HG03196 (cell line): ENCODE data around the gene PCDHGA12.
A peak's percentile ranks its signal among the peaks of the same experiment; 100 is the strongest.
"Not testable (repeated sequence)": the region's sequence is repeated elsewhere in the genome, so short reads cannot be mapped to it uniquely, and the experiment has no call there.

Experiments used
- ATAC-seq: cut with Tn5 transposase; IDR thresholded peaks from one replicate; pipeline ENCODE4 v1.9.1; 2021; ENCODE audit not compliant: unreplicated experiment

Gene PCDHGA12

GRCh38 chr5:141407790-141408505 lies 22.4 kb upstream of the PCDHGA12 start, which contains the start of gene PCDHGB6:
PCDHGB6 (plus strand) TSS chr5:141408021; CDS start chr5:141408203, 182 bp downstream.
- ATAC-seq: not testable (repeated sequence)

GRCh38 chr5:141409598-141410306 lies 20.6 kb upstream of the PCDHGA12 start:
- ATAC-seq: no peak

GRCh38 chr5:141411575-141411974 lies 18.7 kb upstream of the PCDHGA12 start:
- ATAC-seq: no peak

- ATAC-seq: peak; percentile 63
These were observed 17.3 kb upstream of the PCDHGA12 start, which contains the start of gene PCDHGA10 for GRCh38 chr5:141412854-141413539. PCDHGA10 (plus strand) TSS chr5:141412987; CDS start chr5:141413176, 189 bp downstream.

GRCh38 chr5:141413540-141414069 lies 16.7 kb upstream of the PCDHGA12 start:
- no peak for ATAC-seq

- ATAC-seq: not testable (repeated sequence)
These were observed 15.6 kb upstream of the PCDHGA12 start for GRCh38 chr5:141414548-141415274.

GRCh38 chr5:141415275-141415618 lies 15.1 kb upstream of the PCDHGA12 start:
- ATAC-seq: not testable (repeated sequence)

- ATAC-seq: peak; percentile 77
These were observed 12.7 kb upstream of the PCDHGA12 start, which contains the start of gene PCDHGB7 for GRCh38 chr5:141417494-141418172. PCDHGB7 (plus strand) TSS chr5:141417677; CDS start chr5:141417860, 183 bp downstream.

GRCh38 chr5:141419074-141419880 lies 11.0 kb upstream of the PCDHGA12 start:
- ATAC-seq: no peak

- ATAC-seq: no peak
These were observed 9.3 kb upstream of the PCDHGA12 start, which contains the start of gene PCDHGA11 for GRCh38 chr5:141420855-141421488. PCDHGA11 (plus strand) TSS chr5:141421051; CDS start chr5:141421228, 177 bp downstream.

- ATAC-seq: no peak
These were observed 8.8 kb upstream of the PCDHGA12 start for GRCh38 chr5:141421489-141421855.

- ATAC-seq: no peak
These were observed 7.5 kb upstream of the PCDHGA12 start for GRCh38 chr5:141422742-141423291.

- no peak for ATAC-seq
These were observed 2.4 kb upstream of the PCDHGA12 start for GRCh38 chr5:141427783-141428426.

GRCh38 chr5:141431286-141431685 lies 979 bp downstream of the PCDHGA12 start:
- no peak for ATAC-seq

- not testable (repeated sequence) for ATAC-seq
These were observed 2.0 kb downstream of the PCDHGA12 start for GRCh38 chr5:141432308-141432707.

GRCh38 chr5:141432726-141433125 lies 2.4 kb downstream of the PCDHGA12 start:
- not testable (repeated sequence) for ATAC-seq

GRCh38 chr5:141434006-141434405 lies 3.7 kb downstream of the PCDHGA12 start:
- ATAC-seq: no peak

GRCh38 chr5:141437221-141437620 lies 6.9 kb downstream of the PCDHGA12 start:
- no peak for ATAC-seq
